GM19463 (cell line): ENCODE results near the gene STAM.
A peak's percentile ranks its signal among the peaks of the same experiment; 100 is the strongest.

ENCODE experiments used
- ATAC-seq: cut with Tn5 transposase; IDR thresholded peaks from one replicate; pipeline ENCODE4 v1.9.1; 2021; ENCODE audit warnings: mild to moderate bottlenecking, moderate library complexity; ENCODE audit not compliant: unreplicated experiment

STAM gene

DNA sequence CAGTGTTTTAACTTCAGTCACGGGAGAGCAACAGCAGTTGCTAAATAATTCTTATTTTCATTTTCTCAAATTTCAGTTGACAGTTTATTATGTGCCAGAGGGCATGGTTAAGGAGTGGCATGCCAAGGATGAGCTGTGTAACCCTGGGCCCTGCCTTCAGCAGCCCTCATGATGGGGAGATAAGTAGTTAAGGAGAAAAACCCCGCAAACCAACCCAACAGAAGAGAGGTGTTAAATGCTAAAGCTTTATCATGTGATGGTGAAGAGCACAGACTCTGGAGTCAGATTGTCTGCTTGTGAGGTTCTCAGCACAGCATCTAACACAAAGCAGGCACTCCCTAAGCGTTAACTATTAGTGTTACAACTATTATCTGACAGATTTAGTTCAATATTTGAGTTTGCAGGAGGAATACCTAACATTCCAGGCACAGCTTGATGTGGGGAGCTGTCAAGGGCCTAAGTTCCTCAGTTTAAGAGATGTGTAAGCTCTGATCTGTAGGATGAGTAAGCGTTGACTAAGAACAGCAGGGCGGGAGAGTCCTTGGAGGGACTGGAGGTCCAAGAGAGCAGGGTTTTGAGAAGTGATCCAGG is 29.6 kb downstream of the STAM start:
- no peak for ATAC-seq

DNA sequence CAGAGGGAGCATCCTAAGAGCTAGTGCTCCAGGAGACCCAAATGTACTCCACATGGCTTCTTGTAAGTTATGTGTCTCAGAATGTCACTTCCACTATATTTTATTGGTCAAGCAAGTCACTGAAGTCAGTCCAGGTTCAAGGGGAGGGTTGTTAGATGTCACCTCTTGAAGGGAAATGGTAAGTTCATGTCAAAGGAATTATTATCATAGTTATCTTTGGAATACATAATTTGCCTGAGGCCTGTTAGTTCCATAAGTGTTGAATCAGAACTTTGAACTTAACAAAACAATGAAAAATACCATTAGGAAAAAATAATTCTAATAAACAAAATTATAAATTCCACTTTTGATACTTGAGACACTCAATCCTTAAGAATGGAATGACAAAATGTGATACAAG is 30.6 kb downstream of the STAM start:
- no peak for ATAC-seq

DNA sequence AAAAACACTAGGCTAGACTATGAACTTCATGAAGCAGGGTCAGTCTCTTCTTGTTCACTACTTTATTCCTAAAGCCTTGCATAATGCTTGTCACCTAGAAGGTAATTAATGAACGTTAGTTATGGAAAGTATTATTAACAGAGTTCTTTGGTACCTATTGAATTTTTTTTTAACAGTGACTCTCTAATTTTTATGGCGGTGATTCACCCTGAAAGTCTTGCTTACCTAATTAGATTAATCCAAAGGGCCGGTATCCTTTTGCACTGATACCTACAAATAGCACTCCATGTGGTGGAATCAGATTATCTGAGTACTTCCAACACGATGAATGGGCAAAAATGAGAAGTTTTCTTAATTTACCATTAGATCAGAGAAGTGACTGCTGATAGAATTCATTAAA is 31.7 kb downstream of the STAM start:
- ATAC-seq, result no peak

DNA sequence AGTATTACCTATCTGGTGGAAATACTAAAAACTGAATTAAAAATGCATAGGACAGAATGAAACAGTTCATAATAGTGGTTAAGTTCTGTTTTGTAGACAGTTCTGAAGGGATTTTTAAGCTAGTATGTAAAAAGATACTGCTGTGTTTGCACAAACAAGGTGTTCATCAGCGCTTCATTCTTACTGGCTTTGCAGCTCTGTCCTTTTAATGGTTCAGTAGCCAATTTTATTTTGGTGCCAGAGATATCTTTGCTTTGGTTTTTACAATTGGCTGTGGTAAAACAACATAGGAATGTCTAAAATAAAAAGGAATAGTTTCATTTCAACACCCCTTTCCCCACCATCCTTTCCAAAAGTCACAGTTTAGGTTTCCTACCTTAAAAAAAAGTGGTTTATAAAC is 33.0 kb downstream of the STAM start:
- no peak for ATAC-seq

DNA sequence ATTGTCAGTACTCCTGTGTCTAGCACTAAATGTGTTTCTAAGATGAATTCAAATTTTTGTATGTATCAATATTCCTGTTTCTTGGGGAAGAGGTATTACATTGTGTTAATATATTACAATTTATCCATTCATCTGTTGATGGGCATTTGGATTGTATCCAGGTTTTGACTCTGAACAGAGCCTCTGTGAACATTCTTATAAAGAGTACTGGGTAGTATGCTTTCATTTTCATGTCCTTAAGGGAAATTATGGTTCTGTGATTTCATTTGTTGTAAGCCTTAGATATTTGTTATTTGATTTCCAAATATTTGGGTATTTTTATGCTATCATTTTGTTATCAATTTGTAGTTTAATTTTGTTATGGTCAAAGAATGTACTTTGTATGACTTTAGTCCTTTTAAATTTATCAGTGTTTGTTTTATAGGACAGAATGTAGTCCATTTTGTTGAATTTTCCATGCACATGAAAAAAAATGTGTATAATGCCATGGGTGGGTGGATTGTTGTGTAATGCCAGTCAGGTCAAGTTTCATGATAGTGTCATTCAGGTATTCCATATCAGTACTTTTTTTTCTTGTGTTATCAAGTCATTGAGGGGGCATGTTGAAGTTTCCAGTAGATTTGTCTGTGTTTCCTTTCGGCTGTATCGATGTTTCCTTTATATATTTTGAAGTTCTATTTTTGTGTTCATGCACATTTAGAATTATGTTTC is 38.4 kb downstream of the STAM start:
- no peak for ATAC-seq

DNA sequence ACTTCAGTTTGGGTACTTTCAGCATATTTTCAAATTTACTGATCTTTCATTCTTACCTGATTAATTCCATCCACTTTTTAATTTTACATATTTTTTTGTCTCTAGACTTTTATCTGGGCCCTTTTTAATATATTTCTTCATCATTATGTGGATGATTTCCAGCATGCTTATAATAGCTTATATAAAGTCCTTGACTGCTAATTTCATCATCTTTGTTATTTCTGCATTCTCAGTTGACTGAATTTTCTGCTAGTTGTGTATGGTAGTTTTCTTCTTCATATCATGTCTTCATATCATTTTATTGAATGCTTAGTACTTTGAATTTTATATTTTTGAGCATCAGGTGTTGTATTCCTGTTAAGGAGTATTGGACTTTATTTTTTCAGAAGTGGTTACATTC is 39.6 kb downstream of the STAM start:
- ATAC-seq, result no peak

DNA sequence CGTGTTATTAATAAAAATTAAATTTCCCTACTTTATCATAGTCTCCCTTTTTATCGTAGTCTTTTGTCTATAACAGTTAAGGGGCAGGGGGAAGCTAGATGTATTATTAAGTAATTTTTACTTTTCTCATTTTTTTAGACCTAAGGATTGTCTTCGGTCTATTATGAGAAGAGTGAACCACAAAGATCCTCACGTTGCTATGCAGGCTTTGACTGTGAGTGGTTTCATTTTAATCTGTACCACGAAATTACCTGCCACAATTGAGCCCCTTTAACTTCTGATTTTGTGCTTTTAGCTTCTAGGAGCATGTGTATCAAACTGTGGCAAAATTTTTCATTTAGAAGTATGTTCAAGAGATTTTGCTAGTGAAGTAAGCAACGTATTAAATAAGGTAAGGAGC is 40.6 kb downstream of the STAM start:
- peak; percentile 40 for ATAC-seq

DNA sequence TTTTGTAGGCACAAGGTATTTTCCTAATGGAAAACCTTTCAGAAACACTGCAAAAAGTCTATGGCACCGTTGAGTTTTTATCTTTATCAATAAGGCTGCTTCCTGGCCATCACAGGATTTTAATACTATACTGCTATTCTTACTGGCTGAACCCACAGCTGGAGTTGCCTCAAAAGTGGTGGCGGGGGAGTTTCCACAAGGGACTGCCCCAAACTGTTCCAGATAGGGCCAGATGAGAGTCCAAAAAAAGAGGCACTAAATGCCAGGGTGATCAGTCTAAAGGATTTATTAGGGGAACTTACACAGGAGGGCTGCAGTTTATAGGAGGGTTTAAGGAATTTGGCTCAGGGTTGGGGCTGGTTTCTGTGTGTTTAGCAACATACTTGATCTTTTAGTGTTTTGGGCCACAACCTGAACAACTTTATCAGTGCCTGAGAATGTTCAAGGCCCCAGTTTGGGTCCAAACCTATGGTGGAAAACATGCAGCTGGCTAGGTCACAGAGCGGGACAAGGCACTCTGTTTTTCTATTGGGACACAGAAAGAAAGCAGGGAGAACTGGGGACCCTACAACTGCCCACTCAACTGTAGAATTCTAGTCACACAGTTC is 41.4 kb downstream of the STAM start:
- ATAC-seq, result peak; percentile 78

DNA sequence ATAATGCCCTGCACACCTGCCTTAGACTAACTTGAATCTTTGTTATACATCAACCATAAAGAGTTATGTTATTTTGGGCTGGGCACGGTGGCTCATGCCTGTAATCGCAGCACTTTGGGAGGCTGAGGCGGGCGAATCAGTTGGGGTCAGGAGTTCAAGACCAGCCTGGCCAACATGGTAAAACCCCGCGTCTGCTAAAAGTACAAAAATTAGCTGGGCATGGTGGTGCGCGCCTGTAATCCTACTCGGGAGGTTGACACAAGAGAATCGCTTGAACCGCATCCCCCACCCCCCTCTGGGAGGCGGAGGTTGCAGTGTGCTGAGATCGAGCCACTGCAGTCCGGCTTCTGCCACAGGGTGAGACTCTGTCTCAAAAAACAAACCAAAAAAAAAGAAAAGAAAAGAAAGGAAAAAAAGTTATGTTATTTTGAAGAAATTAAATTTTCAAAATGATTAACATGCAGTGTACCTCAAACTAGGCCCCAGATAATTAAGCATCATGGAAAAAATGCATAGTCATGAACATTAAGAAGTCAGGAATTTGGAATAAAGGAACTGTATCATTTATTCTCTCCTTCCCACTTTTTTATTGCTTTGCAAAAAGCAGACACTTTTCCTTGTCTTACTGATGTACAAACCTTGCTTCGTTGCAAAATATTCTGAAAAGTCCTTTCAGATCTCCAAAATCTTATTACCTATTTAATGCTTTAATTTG is 43.3 kb downstream of the STAM start:
- no peak for ATAC-seq

DNA sequence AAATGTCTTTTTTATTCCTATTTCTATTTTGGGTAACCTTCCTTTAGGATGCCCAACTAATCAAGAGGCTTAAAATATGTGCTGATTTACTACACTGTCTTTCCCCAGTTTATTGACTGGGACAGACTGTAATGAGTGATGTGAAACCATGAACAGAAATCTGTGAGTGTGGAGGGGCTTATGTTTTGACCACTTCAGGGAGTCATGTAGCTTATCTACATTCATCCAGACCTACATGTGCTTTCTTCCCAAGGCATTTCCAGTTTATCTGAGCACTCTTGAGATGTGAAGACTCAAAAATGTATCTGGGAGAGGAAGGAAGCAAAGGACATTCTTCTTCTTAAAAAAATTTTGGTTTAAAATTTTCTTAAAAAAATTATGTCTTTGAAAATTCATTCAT is 45.2 kb downstream of the STAM start:
- no peak for ATAC-seq

DNA sequence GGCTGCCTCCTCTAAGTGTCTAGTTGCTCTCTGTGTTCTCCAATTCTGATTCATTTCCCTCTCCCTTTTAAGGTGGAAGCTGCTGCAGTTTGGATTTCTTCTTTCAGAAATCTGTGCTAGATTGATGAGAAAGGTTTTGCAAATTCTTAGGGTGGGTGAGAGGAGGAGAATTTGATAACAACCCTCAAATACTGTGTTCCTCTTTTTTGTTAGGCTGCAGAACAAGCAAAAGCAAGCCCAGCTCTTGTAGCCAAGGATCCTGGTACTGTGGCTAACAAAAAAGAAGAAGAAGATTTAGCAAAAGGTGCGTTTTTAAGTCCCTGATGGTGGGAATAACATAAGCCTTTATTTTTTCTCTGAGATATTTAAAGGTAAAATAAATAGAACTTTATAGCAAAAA is 49.1 kb downstream of the STAM start:
- no peak for ATAC-seq

DNA sequence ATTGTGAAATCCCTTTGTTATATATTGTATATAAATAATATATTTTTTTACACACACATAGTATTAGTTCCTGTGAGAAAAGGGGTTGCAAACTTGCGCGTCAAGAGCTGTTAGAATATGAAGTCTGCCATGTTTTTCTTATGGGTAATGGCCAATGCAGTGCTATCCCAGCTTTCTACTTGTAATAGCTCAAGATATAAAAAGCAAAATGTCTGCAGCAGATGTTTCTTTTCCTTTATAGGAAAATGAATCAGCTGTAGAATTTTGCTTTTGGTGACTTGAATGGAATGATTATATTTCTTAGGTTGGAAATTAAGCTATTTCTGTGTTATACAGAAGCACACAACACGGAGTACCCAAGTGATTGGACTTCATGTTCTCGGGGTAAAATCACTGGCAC is 54.7 kb downstream of the STAM start:
- ATAC-seq, result no peak

DNA sequence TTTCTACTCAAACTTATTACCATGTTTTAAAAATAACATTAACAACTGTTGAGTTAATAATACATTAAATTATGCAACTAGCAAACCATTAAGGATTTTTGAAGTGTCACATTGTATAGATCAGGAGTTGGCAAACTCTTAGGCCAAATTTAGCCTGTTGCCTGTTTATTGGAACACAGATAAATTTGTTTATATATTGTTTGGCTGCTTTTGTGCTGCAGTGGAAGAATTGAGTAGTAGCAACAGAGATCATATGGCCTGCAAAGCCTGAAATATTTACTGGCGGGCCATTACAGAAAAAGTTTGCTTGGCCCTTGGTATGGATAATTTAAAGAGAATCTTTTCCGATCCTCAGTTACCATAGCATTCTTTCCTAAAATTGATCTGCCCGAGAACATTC is 57.4 kb downstream of the STAM start:
- ATAC-seq, result no peak

DNA sequence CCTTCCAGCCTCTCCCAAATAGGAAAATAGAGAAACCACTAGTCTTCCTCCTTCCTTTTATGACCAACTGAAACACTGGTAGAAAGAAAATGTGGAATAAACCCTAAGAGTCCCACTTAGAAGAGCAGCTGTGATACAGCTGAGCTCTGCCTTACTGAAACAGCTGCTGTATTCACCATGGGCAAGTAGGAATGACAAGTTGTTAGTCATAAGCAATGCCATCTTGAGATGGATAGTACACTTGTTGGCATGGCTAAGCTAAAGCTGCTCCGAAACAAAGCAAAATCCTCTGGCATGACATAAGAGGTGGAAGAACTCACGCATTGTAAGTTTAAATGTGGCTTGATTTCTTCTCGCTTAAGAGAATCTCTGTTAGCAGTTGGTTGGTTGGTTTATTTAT is 59.8 kb downstream of the STAM start:
- ATAC-seq, result no peak

DNA sequence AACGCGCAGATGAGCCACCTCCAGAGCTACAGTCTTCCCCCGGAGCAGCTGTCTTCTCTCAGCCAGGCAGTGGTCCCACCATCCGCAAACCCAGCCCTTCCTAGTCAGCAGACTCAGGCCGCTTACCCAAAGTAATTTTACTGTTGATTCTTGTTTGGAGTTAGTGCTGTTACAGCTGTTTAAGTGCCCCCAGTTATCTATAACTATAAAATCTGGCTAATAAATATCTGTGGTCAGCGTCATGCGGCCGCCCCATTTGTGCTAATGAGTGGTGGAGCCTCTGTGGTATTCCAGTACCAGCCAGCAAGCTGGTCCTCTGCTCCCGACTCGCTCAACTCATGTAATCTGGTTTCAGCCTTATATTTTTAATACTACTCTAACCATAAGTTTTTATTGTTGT is 64.9 kb downstream of the STAM start:
- no peak for ATAC-seq

DNA sequence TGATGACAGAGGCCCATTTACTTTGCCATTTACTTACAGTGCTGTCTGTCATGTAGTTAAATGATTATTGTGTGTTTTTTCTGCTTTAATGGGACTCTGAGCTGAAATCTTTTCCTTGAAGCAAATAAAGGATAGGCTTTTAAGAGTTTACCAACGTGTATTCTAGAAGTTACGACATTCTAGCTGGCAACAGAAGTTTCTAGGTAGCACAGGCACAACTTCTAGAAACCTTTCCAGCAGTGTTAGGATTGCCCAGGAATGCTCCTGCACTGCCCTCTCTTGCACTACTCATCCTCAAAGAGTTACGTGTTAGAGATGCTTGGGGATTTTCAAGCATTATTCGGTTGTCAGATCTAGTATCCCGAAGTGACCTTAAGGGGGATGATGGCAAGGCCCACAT is 65.5 kb downstream of the STAM start:
- ATAC-seq, result no peak

DNA sequence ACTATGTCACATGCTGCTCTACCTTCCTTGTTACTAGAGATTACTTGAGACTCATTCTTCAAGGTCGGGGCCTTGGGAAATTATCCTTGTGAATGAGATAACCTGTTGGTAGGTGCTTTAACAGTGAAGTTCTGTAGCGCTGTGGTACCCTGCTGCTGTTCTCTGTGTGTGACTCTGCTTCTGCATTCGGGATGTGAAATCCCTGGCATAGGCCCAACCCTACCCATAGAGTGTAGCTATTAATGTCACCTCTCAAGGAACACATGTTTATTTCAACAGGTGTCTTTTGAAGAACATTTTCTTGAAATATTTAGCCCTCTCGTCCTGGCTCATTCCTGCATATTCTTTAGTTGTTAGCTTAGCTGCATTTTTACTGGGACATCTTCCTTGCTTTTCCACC is 66.2 kb downstream of the STAM start:
- no peak for ATAC-seq

DNA sequence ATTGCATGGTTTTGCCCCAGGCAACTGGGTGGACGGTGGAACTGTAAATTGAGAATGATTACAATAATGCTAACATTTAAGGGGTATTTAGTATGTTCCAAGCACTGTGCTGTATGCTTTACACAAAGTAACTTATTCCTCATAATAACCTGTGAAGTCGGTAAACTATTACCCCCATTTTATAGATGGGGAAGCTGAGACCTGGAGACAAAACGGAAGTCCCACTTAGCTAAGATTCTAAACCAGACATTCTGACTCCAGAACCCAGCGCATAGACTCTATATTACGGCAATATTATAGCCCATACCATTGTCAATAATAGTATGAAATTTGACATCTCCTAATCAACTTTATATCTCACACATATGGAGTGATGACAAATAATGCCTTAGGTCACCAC is 68.1 kb downstream of the STAM start:
- no peak for ATAC-seq

DNA sequence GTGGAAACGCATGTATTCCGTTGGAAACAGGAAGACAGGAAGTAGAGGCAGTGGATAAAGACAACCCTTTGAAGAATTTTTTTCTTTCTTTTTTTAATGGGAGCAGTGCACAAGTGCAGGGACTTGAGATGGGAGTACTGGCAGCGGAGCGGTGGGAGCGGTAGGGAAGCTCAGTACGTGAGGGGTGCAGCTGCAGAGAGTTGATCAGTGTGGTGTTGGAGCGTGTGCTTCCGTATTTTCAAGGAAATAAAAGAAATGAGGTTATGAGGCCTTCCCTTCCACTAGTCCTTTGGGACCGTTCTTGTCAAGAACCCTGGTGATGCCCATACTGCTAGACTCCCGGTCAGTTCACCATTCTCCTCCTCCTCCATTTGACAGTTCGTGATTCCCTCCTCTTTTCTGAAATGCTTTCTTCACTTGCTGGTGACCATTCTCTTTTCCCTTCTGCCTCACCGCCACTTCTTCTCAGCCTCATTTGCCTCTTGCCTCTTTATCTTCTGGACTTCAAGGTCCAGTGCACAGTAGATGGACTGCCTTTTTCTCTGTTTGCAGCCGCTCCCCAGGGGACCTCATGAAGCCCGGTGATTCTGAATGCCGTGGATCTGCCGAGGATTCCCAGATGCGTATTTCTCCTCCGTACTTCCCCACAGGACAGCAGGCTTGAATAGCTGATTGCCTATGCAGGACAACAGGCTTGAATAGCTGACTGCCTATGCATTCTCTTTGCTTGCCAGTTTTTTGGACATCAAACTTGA is 68.9 kb downstream of the STAM start:
- no peak for ATAC-seq

DNA sequence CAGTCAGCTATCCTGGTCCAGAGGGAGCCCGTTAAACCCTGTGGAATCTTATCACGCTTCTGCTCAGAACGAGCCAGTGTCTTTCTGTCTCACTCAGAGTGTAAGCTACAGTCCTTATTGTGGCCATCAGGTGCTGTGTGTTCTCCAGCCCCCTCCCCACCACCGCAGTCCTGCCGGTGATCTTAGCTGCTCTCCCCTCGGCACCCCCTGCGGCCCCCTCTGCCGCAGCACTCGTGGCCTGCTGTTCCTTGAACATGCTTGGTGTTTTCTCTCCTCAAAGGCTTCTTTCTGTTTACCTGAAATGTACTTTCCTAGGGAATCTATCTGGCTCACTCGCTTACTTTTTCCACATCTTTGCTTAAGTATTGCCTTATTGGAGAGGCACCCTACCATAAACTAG is 69.8 kb downstream of the STAM start:
- ATAC-seq, result no peak

DNA sequence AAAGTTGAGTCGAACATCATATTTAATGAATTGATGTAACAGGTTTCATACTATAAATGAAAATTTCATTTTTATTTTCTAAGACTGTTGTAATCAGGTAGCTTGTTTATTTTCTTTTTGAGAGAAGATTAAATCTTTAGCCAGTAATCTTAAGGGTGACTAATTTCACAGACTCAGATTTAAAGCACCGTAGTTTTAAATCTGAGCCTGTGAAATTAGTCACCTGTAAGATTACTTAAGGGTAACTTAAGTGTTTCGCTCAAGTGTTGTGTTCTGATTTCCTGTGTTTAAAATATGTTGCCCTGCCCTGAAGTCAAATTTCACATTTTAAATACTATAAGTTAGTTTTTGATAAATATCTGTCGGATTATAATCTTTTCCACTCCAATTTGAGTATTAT is 72.2 kb downstream of the STAM start:
- ATAC-seq, result no peak
